MCF 10A (cell line): Measurements from ENCODE around the gene CCHCR1. TPM values are rescaled to one million over a fixed set of nuclear protein-coding genes. Genes with fewer than 3 reads are reported as not detected.
A peak's percentile ranks its signal among the peaks of the same experiment; 100 is the strongest.

Experiments
- BruUV-seq: library from RNA; stranded (reverse); fragments of 400-500 nt; replicated peaks from 2 replicates; lab custom pipeline; 2021; lab: Mats Ljungman, UMichigan
- CTCF ChIA-PET: fragments of 300-600 bp; sonication (Branson Sonifier 250); formaldehyde crosslinking; extraction: SDS; loops from one replicate; lab custom pipeline; 2021; ENCODE audit warnings: antibody characterized with exemption, inconsistent platforms; lab: Yijun Ruan, JAX
- POLR2A ChIA-PET: fragments of 300-600, 350-650 bp; sonication (Branson Sonifier 250); formaldehyde crosslinking; extraction: SDS; loops from one replicate; lab custom pipeline; 2020; ENCODE audit warnings: antibody characterized with exemption, inconsistent platforms; lab: Yijun Ruan, JAX
- DNase-seq: peaks from one replicate; pipeline ENCODE4 v3.0.0-alpha.2; 2018; ENCODE audit not compliant: unreplicated experiment
- H3K27ac Mint-ChIP-seq: one replicate; pipeline ENCODE4 v1.8.0; 2022; ENCODE audit warnings: mild to moderate bottlenecking, low read depth, mixed read lengths; ENCODE audit not compliant: unreplicated experiment
- H3K27me3 Mint-ChIP-seq: one replicate; pipeline ENCODE4 v1.8.0; 2022; ENCODE audit warnings: mixed read lengths; ENCODE audit not compliant: insufficient read depth, unreplicated experiment
- H3K36me3 Mint-ChIP-seq: one replicate; pipeline ENCODE4 v1.8.0; 2022; ENCODE audit warnings: mild to moderate bottlenecking, moderate library complexity, mixed read lengths; ENCODE audit not compliant: insufficient read depth, unreplicated experiment
- H3K4me1 Mint-ChIP-seq: one replicate; pipeline ENCODE4 v1.8.0; 2022; ENCODE audit warnings: mixed read lengths; ENCODE audit not compliant: insufficient read depth, unreplicated experiment
- H3K4me3 Mint-ChIP-seq: one replicate; pipeline ENCODE4 v1.8.0; 2022; ENCODE audit warnings: mild to moderate bottlenecking, moderate library complexity, mixed read lengths; ENCODE audit not compliant: unreplicated experiment
- H3K9me3 Mint-ChIP-seq: one replicate; pipeline ENCODE4 v1.8.0; 2022; ENCODE audit warnings: mixed read lengths; ENCODE audit not compliant: unreplicated experiment
- intact Hi-C: fragments of 100-400 bp; cut with micrococcal nuclease; formaldehyde crosslinking; loops from 2 replicates; pipeline ENCODE4 v1.14.1; 2022
- total RNA-seq: library from RNA; stranded (reverse); gene quantifications from 2 replicates; pipeline ENCODE4 v1.2.3, GENCODE V29; 2022
- TF ChIP-seq, protein P1 (sequence below): fragments of 200-600 bp; IDR thresholded peaks from one replicate; pipeline ENCODE4 v1.8.0; 2022; ENCODE audit warnings: antibody characterized with exemption, mild to moderate bottlenecking; ENCODE audit not compliant: unreplicated experiment

The CCHCR1 gene
- total RNA-seq, 1 experiment from 2014 or later, result 18.4 TPM

GRCh38 chr6:31125586-31126363 is 31.8 kb downstream of the CCHCR1 start:
- POLR2A ChIA-PET, result interaction anchor here (0.6 to 5.1 kb wide), 7 partner anchors 10 to 478 kb away, joined by 3 to 60 read pairs (median 3); partner anchors contain the start of genes MDC1 and PSORS1C1
- peak overlapping the region; percentile 53 for H3K4me3 Mint-ChIP-seq
- BruUV-seq, result no TSS peak
- TF ChIP-seq, protein P1, sequence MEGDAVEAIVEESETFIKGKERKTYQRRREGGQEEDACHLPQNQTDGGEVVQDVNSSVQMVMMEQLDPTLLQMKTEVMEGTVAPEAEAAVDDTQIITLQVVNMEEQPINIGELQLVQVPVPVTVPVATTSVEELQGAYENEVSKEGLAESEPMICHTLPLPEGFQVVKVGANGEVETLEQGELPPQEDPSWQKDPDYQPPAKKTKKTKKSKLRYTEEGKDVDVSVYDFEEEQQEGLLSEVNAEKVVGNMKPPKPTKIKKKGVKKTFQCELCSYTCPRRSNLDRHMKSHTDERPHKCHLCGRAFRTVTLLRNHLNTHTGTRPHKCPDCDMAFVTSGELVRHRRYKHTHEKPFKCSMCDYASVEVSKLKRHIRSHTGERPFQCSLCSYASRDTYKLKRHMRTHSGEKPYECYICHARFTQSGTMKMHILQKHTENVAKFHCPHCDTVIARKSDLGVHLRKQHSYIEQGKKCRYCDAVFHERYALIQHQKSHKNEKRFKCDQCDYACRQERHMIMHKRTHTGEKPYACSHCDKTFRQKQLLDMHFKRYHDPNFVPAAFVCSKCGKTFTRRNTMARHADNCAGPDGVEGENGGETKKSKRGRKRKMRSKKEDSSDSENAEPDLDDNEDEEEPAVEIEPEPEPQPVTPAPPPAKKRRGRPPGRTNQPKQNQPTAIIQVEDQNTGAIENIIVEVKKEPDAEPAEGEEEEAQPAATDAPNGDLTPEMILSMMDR, result no peak
- intact Hi-C loops, result loop anchor here (1.0 to 5.0 kb wide), 2 partner anchors 10 to 38 kb away; no protein-coding TSS in a partner anchor
- H3K36me3 Mint-ChIP-seq, result peaks cover 13% of the 10 kb centered on the region
- no peaks in the 10 kb centered on the region for H3K9me3 Mint-ChIP-seq
- H3K27ac Mint-ChIP-seq, result peak overlapping the region; percentile 55
- peak; percentile 73 for DNase-seq
- CTCF ChIA-PET, result interaction anchor here (0.6 to 4.5 kb wide), 9 partner anchors 9 to 318 kb away, joined by 3 to 43 read pairs (median 10); no protein-coding TSS in a partner anchor
- H3K4me1 Mint-ChIP-seq, result peaks cover 47% of the 10 kb centered on the region
- H3K27me3 Mint-ChIP-seq, result no peaks in the 10 kb centered on the region

GRCh38 chr6:31125162-31125561 is 32.4 kb downstream of the CCHCR1 start:
- ChIA-PET CTCF (interaction anchor here (0.7 to 4.5 kb wide), 9 partner anchors 9 to 210 kb away, joined by 3 to 43 read pairs (median 5); no protein-coding TSS in a partner anchor), POLR2A (interaction anchor here (0.6 to 5.1 kb wide), 4 partner anchors 10 to 408 kb away, joined by 3 to 60 read pairs (median 5); partner anchors contain the start of genes MDC1 and PSORS1C1)
- DNase-seq, result peak; percentile 91
- Mint-ChIP-seq H3K27ac (peak overlapping the region; percentile 55), H3K4me3 (peak overlapping the region; percentile 53), H3K27me3 (no peaks in the 10 kb centered on the region), H3K4me1 (peaks cover 47% of the 10 kb centered on the region), H3K36me3 (peaks cover 12% of the 10 kb centered on the region), H3K9me3 (no peaks in the 10 kb centered on the region)
- BruUV-seq, result no TSS peak
- TF ChIP-seq, protein P1, result no peak
- intact Hi-C loops, result loop anchor here (1.0 to 5.0 kb wide), 2 partner anchors 10 to 38 kb away; no protein-coding TSS in a partner anchor

- no peaks in the 10 kb centered on the region for H3K9me3 Mint-ChIP-seq
- DNase-seq, result peak; percentile 90
- no peaks in the 10 kb centered on the region for H3K27me3 Mint-ChIP-seq
- TF ChIP-seq, protein P1, result no peak
- BruUV-seq, result no TSS peak
- H3K36me3 Mint-ChIP-seq, result peaks cover 10% of the 10 kb centered on the region
- POLR2A ChIA-PET, result interaction anchor here (5.1 kb wide), 1 partner anchor 8 kb away, joined by 60 read pairs; the partner anchor contains the start of gene PSORS1C1
- H3K27ac Mint-ChIP-seq, result peak overlapping the region; percentile 86
- H3K4me3 Mint-ChIP-seq, result peak overlapping the region; percentile 10
- intact Hi-C loops, result no loop called here
- peaks cover 46% of the 10 kb centered on the region for H3K4me1 Mint-ChIP-seq
- CTCF ChIA-PET, result interaction anchor here (0.6 to 0.9 kb wide), 6 partner anchors 30 to 208 kb away, joined by 3 read pairs; no protein-coding TSS in a partner anchor
These were observed 34.6 kb downstream of the CCHCR1 start for GRCh38 chr6:31122791-31123706.
